Fibroblast of mammary gland (primary cell): ENCODE data around the gene USP12.
"Not testable (repeated sequence)": the region's sequence is repeated elsewhere in the genome, so short reads cannot be mapped to it uniquely, and the experiment has no call there.

Source experiments
- DNase-seq: peaks from one replicate; pipeline ENCODE4 v3.0.0-alpha.2; 2010; ENCODE audit warnings: low read depth
- H3K4me3 ChIP-seq: 2 replicates; pipeline ENCODE4 v1.5.1; 2011; ENCODE audit warnings: low read depth, mild to moderate bottlenecking, low read length, moderate library complexity; ENCODE audit not compliant: control insufficient read depth
- CTCF ChIP-seq: conservative IDR thresholded peaks from 2 replicates; pipeline ENCODE4 v1.5.1; 2011; ENCODE audit warnings: low read depth, low read length, inconsistent platforms; ENCODE audit not compliant: control insufficient read depth, insufficient read depth

Gene USP12

GRCh38 chr13:27158335-27158734 lies 13.3 kb downstream of the USP12 start:
- no peak for DNase-seq
- H3K4me3 ChIP-seq: no peak overlapping the region
- TF ChIP-seq CTCF: no peak

- DNase-seq: no peak
Observed at GRCh38 chr13:27151798-27152599, 19.6 kb downstream of the USP12 start.

GRCh38 chr13:27149702-27150101 lies 21.9 kb downstream of the USP12 start:
- TF ChIP-seq CTCF: no peak
- no peak overlapping the region for H3K4me3 ChIP-seq
- DNase-seq: no peak

More at GRCh38 chr13:27151798-27152599, 19.6 kb downstream of the USP12 start:
- no peak overlapping the region for H3K4me3 ChIP-seq
- no peak for TF ChIP-seq CTCF

- no peak overlapping the region for H3K4me3 ChIP-seq
- DNase-seq: no peak
- no peak for TF ChIP-seq CTCF
Observed at GRCh38 chr13:27148900-27149299, 22.7 kb downstream of the USP12 start.

- H3K4me3 ChIP-seq: no peak overlapping the region
- DNase-seq: peak; percentile 19
- no peak for TF ChIP-seq CTCF
Observed at GRCh38 chr13:27147530-27148170, 24.0 kb downstream of the USP12 start.

GRCh38 chr13:27141746-27142145 lies 29.9 kb downstream of the USP12 start:
- DNase-seq: no peak
- no peak overlapping the region for H3K4me3 ChIP-seq
- TF ChIP-seq CTCF: no peak

GRCh38 chr13:27141159-27141558 lies 30.5 kb downstream of the USP12 start:
- not testable (repeated sequence) for H3K4me3 ChIP-seq, DNase-seq
